Measurements from ENCODE around the gene TNFSF8.

- TF ChIP-seq TP53 (CRISPR knock-in tag; IDR thresholded peaks at IDR 0.05) (no peak), ZNF416 (CRISPR knock-in tag; IDR thresholded peaks at IDR 0.05) (no peak)
Observed at GRCh38 chr9:114900942-114901802, 29.2 kb downstream of the TNFSF8 start.

Measured in WTC11 (cell line).